Epithelial cell of esophagus (primary cell): Measurements from ENCODE around the gene PRDX4.
A peak's percentile ranks its signal among the peaks of the same experiment; 100 is the strongest.

Experiments
- DNase-seq: peaks from one replicate; pipeline ENCODE4 v3.0.0; 2010; ENCODE audit warnings: low read depth
- H3K4me3 ChIP-seq: 2 replicates; pipeline ENCODE4 v1.5.1; 2011; ENCODE audit warnings: mild to moderate bottlenecking, low read length, control low read depth
- CTCF ChIP-seq: IDR thresholded peaks from 2 replicates; pipeline ENCODE4 v1.5.1; 2011; ENCODE audit warnings: low read depth, mild to moderate bottlenecking, low read length, control low read depth, inconsistent platforms; ENCODE audit not compliant: insufficient read depth; ENCODE audit errors: missing control alignments

The PRDX4 gene

GRCh38 chrX:23720117-23720677, 52.9 kb downstream of the PRDX4 start:
- no peak for DNase-seq
- TF ChIP-seq CTCF: no peak

GRCh38 chrX:23726191-23726590, 58.9 kb downstream of the PRDX4 start:
- no peak overlapping the region for H3K4me3 ChIP-seq
- no peak for DNase-seq
- TF ChIP-seq CTCF: no peak

More at GRCh38 chrX:23720117-23720677, 52.9 kb downstream of the PRDX4 start:
- no peak overlapping the region for H3K4me3 ChIP-seq

GRCh38 chrX:23727206-23727605, 59.9 kb downstream of the PRDX4 start:
- TF ChIP-seq CTCF: no peak
- H3K4me3 ChIP-seq: no peak overlapping the region
- no peak for DNase-seq

- peak; percentile 37 for DNase-seq
- TF ChIP-seq CTCF: no peak
- H3K4me3 ChIP-seq: no peak overlapping the region
Measured at GRCh38 chrX:23729214-23729613, 61.9 kb downstream of the PRDX4 start.

GRCh38 chrX:23731951-23732350, 64.7 kb downstream of the PRDX4 start:
- no peak for TF ChIP-seq CTCF
- no peak overlapping the region for H3K4me3 ChIP-seq
- no peak for DNase-seq

DNA sequence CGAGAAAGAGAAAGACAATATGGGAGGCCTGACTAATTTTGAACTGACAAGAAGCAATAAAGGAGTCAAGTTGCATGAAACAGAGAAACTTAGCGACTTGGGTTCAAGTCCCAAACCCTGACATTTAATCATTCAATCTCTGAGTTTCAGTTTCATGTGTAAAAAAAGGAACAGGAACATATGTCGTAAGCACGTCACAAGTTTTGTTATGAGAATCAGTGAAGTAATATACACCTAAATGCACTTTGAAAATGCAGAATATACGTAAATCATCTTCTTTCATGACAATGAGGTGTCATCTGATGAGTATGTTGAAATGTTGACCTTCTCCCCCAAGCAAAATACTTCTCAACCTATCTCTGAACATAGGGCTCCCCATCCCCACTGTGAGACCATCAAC, 65.4 kb downstream of the PRDX4 start:
- no peak for DNase-seq
- TF ChIP-seq CTCF: no peak
- no peak overlapping the region for H3K4me3 ChIP-seq
